Activated CD4-positive, alpha-beta T cell treated with anti-CD3 and anti-CD28 coated beads, Interleukin-2, amount 10 ng/mL, durations not matched to agents 7 days and 5 days (primary cell): ENCODE data around the gene ZNHIT2. TPM values are rescaled to one million over a fixed set of nuclear protein-coding genes. Genes with fewer than 3 reads are reported as not detected.

Experiments
- CTCF ChIA-PET: fragments of 350-600 bp; sonication (Branson Sonifier 250); formaldehyde crosslinking; loops from one replicate; lab custom pipeline; 2021; ENCODE audit warnings: antibody characterized with exemption; lab: Charles Lee
- POLR2A ChIA-PET: fragments of 350-600 bp; sonication (Branson Sonifier 250); formaldehyde crosslinking; loops from one replicate; lab custom pipeline; 2021; ENCODE audit warnings: antibody characterized with exemption; lab: Charles Lee
- DNase-seq: peaks from one replicate; pipeline ENCODE4 v3.0.0-alpha.2; 2020
- H3K27ac Mint-ChIP-seq: one replicate; pipeline ENCODE4 v1.8.0; 2021; ENCODE audit warnings: mild to moderate bottlenecking, moderate library complexity, mixed read lengths
- H3K27me3 Mint-ChIP-seq: one replicate; pipeline ENCODE4 v1.8.0; 2021; ENCODE audit warnings: mixed read lengths
- H3K36me3 Mint-ChIP-seq: one replicate; pipeline ENCODE4 v1.8.0; 2021; ENCODE audit warnings: low read depth, mixed read lengths
- H3K4me1 Mint-ChIP-seq: one replicate; pipeline ENCODE4 v1.8.0; 2021; ENCODE audit warnings: mixed read lengths
- H3K4me3 Mint-ChIP-seq: one replicate; pipeline ENCODE4 v1.8.0; 2021; ENCODE audit warnings: mild to moderate bottlenecking, moderate library complexity, mixed read lengths
- H3K9me3 Mint-ChIP-seq: one replicate; pipeline ENCODE4 v1.8.0; 2021; ENCODE audit warnings: mixed read lengths
- microRNA-seq: library from miRNA; unstranded; fragments of <30 nt; microRNA quantifications from one replicate; pipeline ENCODE4 v1.2.0, GENCODE V29; 2021; ENCODE audit warnings: borderline microRNAs expressed, borderline replicate concordance
- total RNA-seq, 2 experiments: library from RNA; stranded (reverse); gene quantifications; one replicate each; pipeline ENCODE4 v1.2.3, GENCODE V29; 2021

ZNHIT2 gene
- total RNA-seq, 2 experiments from 2014 or later = 8.6 to 9.9 TPM

GRCh38 chr11:65071907-65072630, 45.4 kb downstream of the ZNHIT2 start:
- Mint-ChIP-seq H3K4me3 (no peak overlapping the region), H3K27me3 (no peaks in the 10 kb centered on the region), H3K9me3 (no peaks in the 10 kb centered on the region), H3K4me1 (peaks cover 5% of the 10 kb centered on the region), H3K27ac (no peak overlapping the region), H3K36me3 (peaks cover 7% of the 10 kb centered on the region)
- no peak for DNase-seq
- POLR2A ChIA-PET = no interaction called here
- CTCF ChIA-PET = interaction anchor here (0.6 to 1.6 kb wide), 5 partner anchors 8 to 45 kb away, joined by 3 to 4 read pairs (median 3); partner anchors contain the start of gene ZNHIT2

- H3K4me1 Mint-ChIP-seq = peaks cover 1% of the 10 kb centered on the region
- ChIA-PET CTCF (interaction anchor here (1.1 to 1.5 kb wide), 2 partner anchors 44 to 73 kb away, joined by 3 read pairs; partner anchors contain the start of gene BATF2), POLR2A (no interaction called here)
- H3K27me3 Mint-ChIP-seq = no peaks in the 10 kb centered on the region
- H3K9me3 Mint-ChIP-seq = no peaks in the 10 kb centered on the region
- H3K36me3 Mint-ChIP-seq = no peaks in the 10 kb centered on the region
- H3K27ac Mint-ChIP-seq = no peak overlapping the region
- no peak overlapping the region for H3K4me3 Mint-ChIP-seq
- no peak for DNase-seq
Measured at GRCh38 chr11:65069217-65069616, 48.3 kb downstream of the ZNHIT2 start.

- POLR2A ChIA-PET = no interaction called here
- H3K36me3 Mint-ChIP-seq = no peaks in the 10 kb centered on the region
- H3K4me3 Mint-ChIP-seq = no peak overlapping the region
- CTCF ChIA-PET = no interaction called here
- no peak overlapping the region for H3K27ac Mint-ChIP-seq
- H3K9me3 Mint-ChIP-seq = no peaks in the 10 kb centered on the region
- H3K4me1 Mint-ChIP-seq = peaks cover 1% of the 10 kb centered on the region
- H3K27me3 Mint-ChIP-seq = no peaks in the 10 kb centered on the region
- no peak for DNase-seq
Measured at GRCh38 chr11:65067446-65067845, 50.1 kb downstream of the ZNHIT2 start.

- Mint-ChIP-seq H3K4me3 (no peak overlapping the region), H3K36me3 (no peaks in the 10 kb centered on the region), H3K4me1 (peaks cover 1% of the 10 kb centered on the region), H3K27me3 (no peaks in the 10 kb centered on the region), H3K27ac (no peak overlapping the region), H3K9me3 (no peaks in the 10 kb centered on the region)
- POLR2A ChIA-PET = no interaction called here
- DNase-seq = no peak
- CTCF ChIA-PET = no interaction called here
Measured at GRCh38 chr11:65066805-65067291, 50.7 kb downstream of the ZNHIT2 start.

Small RNA genes within 50 kb of the gene (microRNA-seq; reads per million reads assigned to microRNA genes)
- not detected for gene MIR6751

Other genes starting within 250 kb of the ZNHIT2 start
- 100 to 1,000 TPM; 131 to 149 TPM for gene EHD1, start 239.1 kb downstream of the ZNHIT2 start, total RNA-seq
- 10 to 100 TPM; 23.0 to 25.7 TPM for gene ATG2A, start 200.5 kb downstream of the ZNHIT2 start, total RNA-seq
- 10 to 100 TPM; 12.0 to 13.7 TPM for gene PPP2R5B, start 193.0 kb downstream of the ZNHIT2 start, total RNA-seq
- gene GPHA2, start 181.8 kb downstream of the ZNHIT2 start, total RNA-seq = not detected
- under 1 TPM; 0.20 to 0.54 TPM for gene MAJIN, start 145.6 kb downstream of the ZNHIT2 start, total RNA-seq
- gene BATF2, start 120.7 kb downstream of the ZNHIT2 start, total RNA-seq = under 1 TPM in 1 of 2 experiments, not detected in 1; 0.10 TPM
- gene ARL2, start 103.5 kb downstream of the ZNHIT2 start, total RNA-seq = 10 to 100 TPM; 62.4 to 65.3 TPM
- 10 to 100 TPM; 28.3 to 34.8 TPM for gene SNX15, start 90.3 kb downstream of the ZNHIT2 start, total RNA-seq
- gene SAC3D1, start 76.5 kb downstream of the ZNHIT2 start, total RNA-seq = 10 to 100 TPM; 35.9 to 40.5 TPM
- 1 to 10 TPM; 6.3 to 7.3 TPM for gene NAALADL1, start 59.1 kb downstream of the ZNHIT2 start, total RNA-seq
- 100 to 1,000 TPM; 105 to 109 TPM for gene CDCA5, start 33.7 kb downstream of the ZNHIT2 start, total RNA-seq
- 10 to 100 TPM; 27.2 to 29.8 TPM for gene ZFPL1, start 33.5 kb downstream of the ZNHIT2 start, total RNA-seq
- 100 to 1,000 TPM; 146 to 148 TPM for gene VPS51, start 21.5 kb downstream of the ZNHIT2 start, total RNA-seq
- gene TM7SF2, start 5.8 kb downstream of the ZNHIT2 start, total RNA-seq = 10 to 100 TPM; 26.1 to 27.7 TPM
- gene FAU, start 4.4 kb upstream of the ZNHIT2 start, total RNA-seq = 1,000 to 10,000 TPM; 1,051 to 1,116 TPM
- 10 to 100 TPM; 49.5 to 55.4 TPM for gene MRPL49, start 4.6 kb upstream of the ZNHIT2 start, total RNA-seq
- gene SYVN1, start 16.8 kb upstream of the ZNHIT2 start, total RNA-seq = 10 to 100 TPM; 40.5 to 42.2 TPM
- gene SPDYC, start 52.5 kb upstream of the ZNHIT2 start, total RNA-seq = not detected
- 100 to 1,000 TPM; 192 to 207 TPM for gene CAPN1, start 64.2 kb upstream of the ZNHIT2 start, total RNA-seq
- gene POLA2, start 144.3 kb upstream of the ZNHIT2 start, total RNA-seq = 10 to 100 TPM; 47.7 to 55.2 TPM
- gene CDC42EP2, start 197.2 kb upstream of the ZNHIT2 start, total RNA-seq = under 1 TPM; 0.25 to 0.67 TPM
- gene DPF2, start 216.2 kb upstream of the ZNHIT2 start, total RNA-seq = 10 to 100 TPM; 61.1 to 75.6 TPM
- gene TIGD3, start 237.1 kb upstream of the ZNHIT2 start, total RNA-seq = under 1 TPM; 0.42 to 0.79 TPM